Right lobe of liver (tissue), 6 donors: ENCODE data around the gene AHDC1. TPM values are rescaled to one million over a fixed set of nuclear protein-coding genes. Genes with fewer than 3 reads are reported as not detected.

Experiments used
- ATAC-seq, 4 donors: fragments of 200-7000 bp; cut with Tn5 transposase; one replicate each; pipeline ENCODE4 v1.9.1; 2020; ENCODE audit warnings: mild to moderate bottlenecking in 4 of 4, moderate library complexity in 4 of 4
- DNase-seq, 3 donors: peaks; one replicate each; pipeline ENCODE4 v3.0.0-alpha.2; 2020
- H3K27ac ChIP-seq, 3 donors: fragments of 200-600 bp; one replicate each; pipeline ENCODE4 v1.8.0; 2022
- H3K27me3 ChIP-seq, 2 donors: fragments of 200-600 bp; one replicate each; pipeline ENCODE4 v1.8.0; 2022
- H3K36me3 ChIP-seq, 4 donors: fragments of 200-600 bp; sonication (generic) in 1 of 4; one replicate each; pipeline versions ENCODE4 v1.5.1 to v1.8.0; 2017 to 2022; ENCODE audit warnings: control low read depth in 1 of 4
- H3K4me1 ChIP-seq, 4 donors: fragments of 200-600 bp; sonication (generic) in 1 of 4; one replicate each; pipeline versions ENCODE4 v1.5.1 to v1.8.0; 2017 to 2022; ENCODE audit warnings: control low read depth in 1 of 4
- H3K4me3 ChIP-seq, 3 donors: fragments of 200-600 bp; one replicate each; pipeline ENCODE4 v1.8.0; 2022
- H3K9me3 ChIP-seq, 4 donors: fragments of 200-600 bp; sonication (generic) in 1 of 4; one replicate each; pipeline versions ENCODE4 v1.5.1 to v1.8.0; 2017 to 2022; ENCODE audit warnings: control low read depth in 1 of 4
- CTCF ChIP-seq, 4 donors: fragments of 200-600 bp in 3 of 4; fragments of 450-650 bp in 1 of 4; IDR thresholded peaks; one replicate each; pipeline versions ENCODE4 v1.5.1 to v1.8.0; 2016 to 2022; ENCODE audit warnings: antibody characterized with exemption in 4 of 4, mild to moderate bottlenecking in 2 of 4
- POLR2A ChIP-seq: fragments of 450-650 bp; IDR thresholded peaks from one replicate; pipeline ENCODE4 v1.6.1; 2017; ENCODE audit warnings: antibody characterized with exemption, mild to moderate bottlenecking
- WGBS: methylation state at CpG from one replicate; pipeline ENCODE4 v1.1.6; 2018; ENCODE audit warnings: low coverage, low lambda C conversion rate; ENCODE audit not compliant: insufficient coverage; ENCODE audit errors: missing lambda C conversion rate; 5-methylcytosine and 5-hydroxymethylcytosine counted together
- intact Hi-C, 2 donors: fragments of 100-400 bp; cut with DNase I; formaldehyde crosslinking; loops; one replicate each; pipeline versions ENCODE4 v1.11.2 to v1.14.1; 2022
- total RNA-seq, 6 experiments: library from RNA; depleted of rRNA in 2 of 6; stranded (reverse); fragments of >200 nt in 2 of 6; fragmentation: NEBNext Ultra II Directional in 3 of 6; extraction: Animal tissue kit (Norgen Biotek cat#: 25700) in 3 of 6; gene quantifications; one replicate each; pipeline versions ENCODE4 v1.1.0 to v1.2.4, GENCODE V29; 2016 to 2023
- donor health status: DM: no; HTN: yes; CAD: no.
- donor health status: DM: no; HTN: no; CAD: no.
- donor health status: DM: no; HTN: no; CAD: no.
- donor health status: DM: no; HTN: yes; CAD: no.
- donor health status: DM: no; HTN: yes; CAD: no.

Gene AHDC1
- total RNA-seq, 6 experiments from 2014 or later, result 5.5 to 21.3 (median 10.9) TPM

GRCh38 chr1:27605796-27606707 is 2.1 kb upstream of the AHDC1 start:
- H3K27ac ChIP-seq, result no peak overlapping the region
- no peaks in the 10 kb centered on the region for H3K27me3 ChIP-seq
- H3K9me3 ChIP-seq, result no peaks in the 10 kb centered on the region
- no peak for DNase-seq
- 15% methylated on average over 9 of the region's 11 CpGs for WGBS
- TF ChIP-seq CTCF (IDR thresholded peaks at IDR 0.05) (peak; percentile 84 to 87 (median 86)), POLR2A (no peak)
- H3K4me3 ChIP-seq, result no peak overlapping the region
- no peaks in the 10 kb centered on the region for H3K36me3 ChIP-seq
- H3K4me1 ChIP-seq, result peaks cover 0 to 16% (median 8%) of the 10 kb centered on the region in 4 donors
- no peak for ATAC-seq
- intact Hi-C loops, result loop anchor here (5.0 kb wide), 3 partner anchors 56 to 304 kb away; no protein-coding TSS in a partner anchor

GRCh38 chr1:27605300-27605766 is 1.4 kb upstream of the AHDC1 start:
- Histone ChIP-seq H3K36me3 (no peaks in the 10 kb centered on the region), H3K27me3 (no peaks in the 10 kb centered on the region), H3K4me1 (peaks cover 0 to 20% (median 8%) of the 10 kb centered on the region in 4 donors), H3K27ac (no peak overlapping the region), H3K9me3 (no peaks in the 10 kb centered on the region), H3K4me3 (no peak overlapping the region)
- DNase-seq (no peak), ATAC-seq (no peak)
- TF ChIP-seq POLR2A (no peak), CTCF (IDR thresholded peaks at IDR 0.05) (no peak)
- WGBS, result 80% methylated on average over 1 of the region's 7 CpGs
- intact Hi-C loops, result loop anchor here (5.0 kb wide), 3 partner anchors 57 to 303 kb away; no protein-coding TSS in a partner anchor

- ATAC-seq (no peak), DNase-seq (no peak)
- intact Hi-C loops, result loop anchor here (5.0 kb wide), 5 partner anchors 52 to 302 kb away; no protein-coding TSS in a partner anchor
- 36% methylated on average over 8 of the region's 21 CpGs for WGBS
- no peak overlapping the region for H3K27ac ChIP-seq
- H3K27me3 ChIP-seq, result no peaks in the 10 kb centered on the region
- TF ChIP-seq POLR2A, result no peak
- TF ChIP-seq CTCF (IDR thresholded peaks at IDR 0.05), result no peak
- H3K4me3 ChIP-seq, result peak overlapping the region; percentile 87 to 95 (median 94)
- H3K4me1 ChIP-seq, result peaks cover 0 to 20% (median 9%) of the 10 kb centered on the region in 4 donors
- no peaks in the 10 kb centered on the region for H3K36me3 ChIP-seq
- H3K9me3 ChIP-seq, result no peaks in the 10 kb centered on the region
Observed at GRCh38 chr1:27604579-27605299, 795 bp upstream of the AHDC1 start.

GRCh38 chr1:27603309-27603680 is 649 bp downstream of the AHDC1 start:
- Histone ChIP-seq H3K4me3 (peak overlapping the region; percentile 87 to 95 (median 94)), H3K27me3 (no peaks in the 10 kb centered on the region), H3K27ac (peak overlapping the region; percentile 67 to 86 (median 79)), H3K36me3 (no peaks in the 10 kb centered on the region), H3K4me1 (peaks cover 0 to 21% (median 10%) of the 10 kb centered on the region in 4 donors), H3K9me3 (no peaks in the 10 kb centered on the region)
- peak; percentile 0 to 4 (median 1) for ATAC-seq
- WGBS, result no CpG with 5 or more reads among the region's 43 CpGs
- intact Hi-C loops, result loop anchor here (5.0 kb wide), 2 partner anchors 51 to 201 kb away; no protein-coding TSS in a partner anchor
- DNase-seq, result peak in 1 of 3 donors; percentile 49
- no peak for TF ChIP-seq CTCF (IDR thresholded peaks at IDR 0.05)
- no peak for TF ChIP-seq POLR2A
